Umbilical cord (tissue), 2 donors: ENCODE measurements around the gene DDIAS. TPM values are rescaled to one million over a fixed set of nuclear protein-coding genes. Genes with fewer than 3 reads are reported as not detected.
A peak's percentile ranks its signal among the peaks of the same experiment; 100 is the strongest.
"Not testable (repeated sequence)": the region's sequence is repeated elsewhere in the genome, so short reads cannot be mapped to it uniquely, and the experiment has no call there.

Source experiments
- DNase-seq: peaks from one replicate; pipeline ENCODE4 v3.0.0-alpha.2; 2015; ENCODE audit warnings: low spot score
- total RNA-seq: library from RNA; depleted of rRNA; stranded (reverse); fragments of >200 nt; gene quantifications from one replicate; pipeline ENCODE4 v1.2.3, GENCODE V29; 2014; ENCODE audit warnings: low replicate concordance; ENCODE audit not compliant: insufficient read depth

The DDIAS gene
- total RNA-seq: 6.3 TPM

GRCh38 chr11:82901165-82901921, at the start of gene DDIAS:
TSS of gene DDIAS (plus strand) at chr11:82901736. CDS start at chr11:82914739, 13,003 bp downstream.
- peak; percentile 99 for DNase-seq

GRCh38 chr11:82854242-82854641, 47.3 kb upstream of the DDIAS start:
- DNase-seq: no peak

- DNase-seq: not testable (repeated sequence)
Measured at GRCh38 chr11:82854916-82855315, 46.6 kb upstream of the DDIAS start.

GRCh38 chr11:82855616-82856015, 45.9 kb upstream of the DDIAS start:
- no peak for DNase-seq

- DNase-seq: no peak
Measured at GRCh38 chr11:82857145-82857544, 44.4 kb upstream of the DDIAS start.

GRCh38 chr11:82858133-82858532, 43.4 kb upstream of the DDIAS start:
- no peak for DNase-seq

- DNase-seq: peak; percentile 21
Measured at GRCh38 chr11:82858556-82859091, 42.9 kb upstream of the DDIAS start.

GRCh38 chr11:82859750-82860149, 41.8 kb upstream of the DDIAS start:
- no peak for DNase-seq

- no peak for DNase-seq
Measured at GRCh38 chr11:82862379-82862778, 39.2 kb upstream of the DDIAS start.

GRCh38 chr11:82863209-82863608, 38.3 kb upstream of the DDIAS start:
- no peak for DNase-seq

GRCh38 chr11:82864268-82864667, 37.3 kb upstream of the DDIAS start:
- peak; percentile 32 for DNase-seq

- no peak for DNase-seq
Measured at GRCh38 chr11:82865841-82866240, 35.7 kb upstream of the DDIAS start.

GRCh38 chr11:82867495-82868082, 33.9 kb upstream of the DDIAS start:
- peak; percentile 77 for DNase-seq

GRCh38 chr11:82869657-82870056, 31.9 kb upstream of the DDIAS start:
- DNase-seq: no peak

GRCh38 chr11:82871646-82872045, 29.9 kb upstream of the DDIAS start:
- no peak for DNase-seq

GRCh38 chr11:82872377-82873150, 29.0 kb upstream of the DDIAS start:
- no peak for DNase-seq

GRCh38 chr11:82873919-82874333, 27.6 kb upstream of the DDIAS start:
- DNase-seq: no peak

GRCh38 chr11:82874646-82875523, 26.7 kb upstream of the DDIAS start:
- no peak for DNase-seq

- DNase-seq: no peak
Measured at GRCh38 chr11:82883853-82884252, 17.7 kb upstream of the DDIAS start.

GRCh38 chr11:82889133-82890001, 12.2 kb upstream of the DDIAS start:
- DNase-seq: peak; percentile 41
